HG03159 (cell line): ENCODE results near the gene VWA5B1.
"Not testable (repeated sequence)": the region's sequence is repeated elsewhere in the genome, so short reads cannot be mapped to it uniquely, and the experiment has no call there.

Experiments
- ATAC-seq: cut with Tn5 transposase; IDR thresholded peaks from one replicate; pipeline ENCODE4 v1.9.1; 2021; ENCODE audit warnings: mild to moderate bottlenecking, moderate library complexity; ENCODE audit not compliant: unreplicated experiment

The VWA5B1 gene

DNA sequence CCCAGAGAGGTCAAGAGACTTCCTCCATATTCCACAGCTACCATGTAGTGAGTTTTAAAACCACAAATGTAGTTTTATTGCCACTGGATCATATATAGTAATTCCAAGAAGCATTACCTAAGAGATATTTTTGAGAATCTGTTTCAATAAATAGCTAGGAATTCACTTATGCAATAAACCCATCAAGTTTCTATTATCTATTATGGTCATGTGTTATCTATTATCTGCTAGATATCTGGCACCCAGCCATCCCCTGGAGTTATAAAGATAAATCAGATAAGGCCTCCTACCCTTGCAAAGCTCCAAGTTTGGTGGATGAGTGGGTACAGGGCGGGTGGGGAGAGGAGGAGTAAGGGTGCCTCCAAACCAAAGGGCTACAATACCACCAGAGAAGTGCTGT is 10.3 kb upstream of the VWA5B1 start:
- ATAC-seq: no peak

DNA sequence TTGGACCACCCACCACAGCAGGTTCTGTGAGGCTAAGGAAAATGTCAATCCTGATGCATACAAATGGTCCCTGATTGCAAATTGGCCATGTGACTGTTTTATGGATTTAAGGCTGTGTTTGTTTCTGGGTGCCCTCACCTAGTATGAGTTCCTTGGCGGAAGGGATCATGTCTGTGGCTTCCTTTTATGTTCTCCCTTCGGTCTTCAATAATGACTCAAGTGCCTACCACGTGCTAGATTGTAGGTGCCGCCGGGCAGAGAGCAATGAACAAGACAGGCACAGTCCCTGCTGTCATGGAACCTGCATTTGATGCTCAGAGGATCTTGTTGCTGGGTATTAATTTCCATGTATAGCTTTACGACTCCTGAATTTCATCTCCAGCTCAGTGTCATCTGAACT is 9.8 kb upstream of the VWA5B1 start:
- ATAC-seq: no peak

GRCh38 chr1:20281801-20282200 is 8.9 kb upstream of the VWA5B1 start:
- ATAC-seq: no peak

DNA sequence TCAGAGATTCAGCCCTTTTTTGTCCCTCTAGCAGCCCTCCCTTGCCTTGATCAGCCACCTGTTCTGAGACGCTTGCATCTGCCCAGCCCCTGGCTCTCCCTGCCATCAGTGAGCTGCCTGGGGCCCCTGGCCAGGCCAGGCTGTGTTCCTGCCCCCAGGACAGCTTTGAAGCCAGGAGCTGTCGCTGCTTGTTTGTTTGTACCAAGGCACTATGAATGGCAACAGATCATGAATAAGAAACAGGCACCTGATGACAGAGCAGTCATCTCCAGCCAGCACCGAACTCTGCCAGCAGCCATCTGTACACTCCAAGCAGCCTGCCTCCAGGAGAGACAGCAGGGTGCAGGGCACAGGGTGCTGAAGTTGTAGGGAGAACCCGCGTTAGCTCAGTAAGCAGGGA is 8.1 kb upstream of the VWA5B1 start:
- no peak for ATAC-seq

- ATAC-seq: no peak
These were observed 6.6 kb upstream of the VWA5B1 start for GRCh38 chr1:20284046-20284445.

GRCh38 chr1:20284625-20285024 is 6.0 kb upstream of the VWA5B1 start:
- ATAC-seq: no peak

- no peak for ATAC-seq
These were observed 5.2 kb upstream of the VWA5B1 start for GRCh38 chr1:20285510-20285909.

DNA sequence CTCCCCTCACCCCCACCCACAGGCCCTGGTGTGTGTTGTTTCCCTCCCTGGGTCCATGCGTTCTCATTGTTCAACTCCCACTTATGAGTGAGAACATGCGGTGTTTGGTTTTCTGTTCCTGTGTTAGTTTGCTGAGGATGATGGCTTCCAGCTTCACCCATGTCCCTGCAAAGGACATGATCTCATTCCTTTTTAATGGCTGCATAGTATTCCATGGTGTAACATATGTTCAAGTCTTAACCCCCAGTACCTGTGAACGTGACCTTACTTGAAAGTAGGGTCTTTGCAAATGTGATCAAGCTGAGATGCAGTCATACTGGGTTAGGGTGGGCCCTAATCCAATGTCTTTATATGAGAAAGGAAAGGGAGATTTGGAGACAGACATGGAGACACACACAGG is 3.0 kb upstream of the VWA5B1 start:
- not testable (repeated sequence) for ATAC-seq

GRCh38 chr1:20291645-20292084 is 990 bp downstream of the VWA5B1 start:
- ATAC-seq: no peak

- no peak for ATAC-seq
These were observed 8.0 kb downstream of the VWA5B1 start for GRCh38 chr1:20298626-20299025.

DNA sequence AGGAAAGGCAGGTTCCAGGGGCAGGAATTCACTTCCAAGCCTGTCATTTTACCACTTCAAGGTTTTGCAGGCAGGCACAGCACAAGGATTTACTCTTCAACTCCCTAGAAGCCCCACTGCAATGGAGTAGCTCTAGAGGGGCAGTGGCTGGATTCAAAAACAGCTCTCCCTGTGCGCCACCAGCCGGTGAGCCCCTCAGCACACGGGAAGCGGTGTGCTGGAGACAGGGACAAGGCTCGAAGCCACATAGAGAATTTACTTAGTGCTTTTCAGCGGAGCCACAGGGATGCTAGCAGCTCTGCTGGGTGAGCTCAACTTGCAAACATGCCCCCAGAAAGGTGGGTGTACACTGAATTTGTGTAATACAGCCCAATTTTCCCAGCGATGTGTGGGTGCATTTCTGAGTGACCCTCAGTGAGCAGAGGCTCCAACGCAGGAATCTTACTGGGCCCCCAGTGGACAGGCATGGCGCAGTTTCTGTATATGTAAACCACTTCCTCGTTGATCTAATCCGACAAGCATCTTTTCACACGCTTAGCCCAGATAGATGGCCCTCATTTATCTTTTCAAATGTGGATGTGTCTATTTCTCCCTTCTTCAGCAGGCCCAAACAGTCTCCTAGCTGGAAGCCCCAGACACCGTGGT is 10.9 kb downstream of the VWA5B1 start:
- ATAC-seq: no peak

DNA sequence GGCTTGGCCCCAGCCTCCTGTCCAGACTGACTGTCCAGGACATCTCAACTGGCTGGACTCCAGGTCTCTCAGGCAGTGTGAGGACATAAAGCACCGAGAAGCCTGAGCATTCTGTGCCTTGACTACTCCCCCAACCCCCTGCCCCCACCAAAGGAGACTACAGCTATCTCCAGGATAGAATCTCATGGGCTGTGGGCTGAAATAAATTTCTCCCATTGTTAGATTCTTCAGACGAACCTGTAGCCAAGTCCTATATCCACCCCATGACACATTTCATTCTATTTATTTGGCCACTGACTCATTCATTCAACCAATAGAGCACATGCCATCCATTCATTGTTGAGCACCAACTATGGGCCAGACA is 11.4 kb downstream of the VWA5B1 start:
- no peak for ATAC-seq

GRCh38 chr1:20307026-20307425 is 16.4 kb downstream of the VWA5B1 start:
- no peak for ATAC-seq

DNA sequence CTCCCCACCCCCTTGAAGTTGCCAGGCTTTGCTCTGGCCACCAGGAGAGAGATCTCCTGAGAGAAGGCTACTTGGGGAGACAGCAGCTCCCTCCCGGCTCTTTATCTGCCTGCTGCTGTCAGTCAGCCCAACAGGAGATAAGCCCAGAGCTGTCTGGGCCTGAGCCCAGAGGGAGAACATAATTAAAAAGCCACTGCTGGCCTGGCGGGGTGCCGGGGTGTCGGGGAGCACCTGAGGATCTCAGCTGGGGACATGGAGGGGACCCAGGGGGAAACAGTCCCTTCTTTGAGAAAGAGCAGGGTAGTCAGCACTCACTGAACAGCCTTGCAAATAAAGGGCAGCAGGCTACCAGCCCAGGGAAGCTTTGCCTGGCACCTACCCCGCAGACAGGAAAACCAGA is 17.9 kb downstream of the VWA5B1 start:
- no peak for ATAC-seq

GRCh38 chr1:20311289-20311688 is 20.6 kb downstream of the VWA5B1 start:
- ATAC-seq: no peak

DNA sequence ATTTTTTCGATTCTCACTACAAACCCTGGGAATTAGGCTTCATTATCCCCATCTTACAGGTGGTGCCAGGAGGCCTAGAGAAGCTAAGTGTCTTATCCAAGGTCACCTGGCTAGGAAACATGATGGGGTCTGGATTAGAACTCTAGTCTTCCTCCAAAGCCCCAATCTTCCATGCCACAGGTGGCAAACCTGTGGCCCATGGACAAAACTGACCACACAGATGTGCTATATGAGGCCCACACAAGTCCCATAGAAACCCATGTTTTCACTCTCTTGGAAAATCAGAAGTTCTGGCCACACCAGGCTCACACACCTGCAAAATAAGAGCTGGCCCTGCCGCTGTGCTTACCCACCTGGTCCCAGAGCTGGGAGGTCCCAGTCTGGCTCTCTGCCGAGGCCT is 21.6 kb downstream of the VWA5B1 start:
- no peak for ATAC-seq

GRCh38 chr1:20312818-20313217 is 22.1 kb downstream of the VWA5B1 start:
- no peak for ATAC-seq

DNA sequence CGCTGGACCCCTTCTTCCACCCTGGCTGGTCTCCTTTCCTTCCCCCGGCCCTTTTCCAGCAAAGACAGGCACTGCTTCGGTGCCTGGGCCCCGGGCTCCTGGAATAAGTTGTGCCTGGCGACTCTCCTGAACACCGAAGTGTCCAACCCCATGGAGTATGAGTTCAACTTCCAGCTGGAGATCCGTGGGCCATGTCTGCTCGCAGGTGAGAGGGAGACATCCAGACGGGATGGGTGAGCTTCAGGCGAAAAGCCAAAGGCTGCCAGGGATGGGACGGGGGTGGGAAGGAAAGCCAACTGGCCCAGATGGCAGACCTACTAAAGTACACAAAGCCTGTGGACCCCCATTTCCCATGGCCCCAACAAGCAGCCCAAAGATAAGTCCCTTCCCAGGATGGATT is 26.8 kb downstream of the VWA5B1 start:
- no peak for ATAC-seq

DNA sequence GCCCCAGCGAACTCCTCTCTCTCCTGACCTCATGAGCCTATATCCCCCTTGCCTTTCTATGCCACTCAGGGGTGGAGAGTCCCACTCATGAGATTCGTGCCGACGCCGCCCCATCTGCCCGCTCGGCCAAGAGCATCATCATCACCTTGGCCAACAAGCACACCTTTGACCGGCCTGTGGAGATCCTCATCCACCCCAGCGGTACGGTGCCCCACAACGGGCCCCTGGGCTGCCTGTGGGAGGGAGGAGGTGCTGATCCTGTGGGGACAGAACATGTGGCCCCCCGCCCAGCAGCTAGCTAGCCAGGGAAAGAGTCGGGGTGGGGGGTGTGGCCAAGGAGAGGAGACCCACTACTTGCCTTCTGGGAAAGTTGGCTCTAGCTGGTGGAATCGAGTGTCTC is 27.8 kb downstream of the VWA5B1 start:
- no peak for ATAC-seq

DNA sequence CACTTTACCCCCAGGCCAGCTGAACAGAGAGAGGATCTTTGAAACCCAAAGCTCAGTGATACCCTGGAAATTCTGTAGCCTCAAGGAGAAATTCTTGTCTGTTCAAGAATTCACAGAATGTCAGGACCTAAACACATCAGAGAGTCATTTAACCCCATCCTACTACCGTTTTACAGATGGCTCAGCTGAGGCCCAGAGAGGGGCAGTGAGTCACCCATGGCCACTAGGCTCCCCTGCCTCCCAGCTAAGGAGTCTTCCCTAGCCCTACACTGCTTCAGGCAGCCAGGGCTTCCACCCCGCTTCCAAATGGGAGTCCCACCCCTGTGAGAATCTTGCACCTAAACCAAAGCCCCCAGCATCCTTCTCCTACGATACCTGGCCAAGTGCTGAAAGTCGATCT is 28.3 kb downstream of the VWA5B1 start:
- no peak for ATAC-seq

DNA sequence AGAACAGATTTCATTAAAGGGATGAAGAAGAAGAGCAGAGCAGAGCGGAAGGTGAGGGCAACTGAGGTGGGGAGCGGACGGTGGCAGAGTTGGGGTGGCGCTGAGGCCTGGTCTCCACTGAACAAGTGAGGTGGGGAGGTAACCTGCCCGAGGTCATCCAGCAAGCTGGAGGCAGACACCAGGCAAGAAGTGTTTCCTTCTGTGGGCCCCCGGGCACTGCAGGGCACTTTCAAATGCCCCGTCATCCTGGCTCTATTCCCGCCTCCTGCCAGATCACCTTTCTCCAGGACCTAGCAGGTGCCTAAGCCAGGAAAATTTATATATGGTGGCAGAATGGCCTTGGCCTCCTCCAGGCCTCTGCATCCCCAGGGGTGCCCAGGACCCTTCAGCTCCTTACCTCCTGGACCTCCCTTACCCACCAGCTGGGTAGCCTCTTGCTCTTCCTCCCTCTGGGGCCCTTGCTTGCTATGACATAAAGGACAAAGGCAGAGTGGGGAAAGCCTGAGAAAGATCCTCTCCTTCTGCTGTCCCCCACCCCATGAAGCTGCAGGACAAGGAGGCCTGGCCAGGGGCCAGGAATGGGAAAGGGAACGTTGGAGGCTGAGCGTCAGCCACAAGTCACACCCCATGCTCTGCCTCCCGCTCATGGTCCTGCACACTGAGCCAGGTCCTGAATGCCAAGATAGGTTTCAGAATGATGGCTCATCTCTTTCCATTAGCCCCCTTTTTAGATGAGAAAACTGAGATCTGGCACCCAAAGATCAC is 29.0 kb downstream of the VWA5B1 start:
- ATAC-seq: no peak

DNA sequence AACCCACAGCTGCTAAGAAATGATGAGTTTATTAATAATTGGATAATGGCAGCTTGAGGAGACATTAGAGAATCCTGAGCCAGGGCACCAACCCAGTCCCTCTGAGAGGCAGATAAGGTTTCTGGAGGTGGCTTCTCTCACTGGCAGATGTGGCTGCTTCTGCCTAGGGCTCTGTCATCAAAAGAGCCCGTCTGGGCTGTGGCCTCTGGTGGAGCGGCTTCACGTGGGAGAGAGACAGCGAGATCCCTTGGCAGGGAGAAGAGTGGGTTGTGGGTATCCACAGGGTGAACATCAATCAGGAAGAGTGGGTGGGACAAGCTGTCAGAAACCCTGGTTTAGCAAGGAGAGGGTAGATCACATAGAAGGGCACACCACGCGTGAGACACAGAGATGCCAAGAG is 30.0 kb downstream of the VWA5B1 start:
- ATAC-seq: no peak

GRCh38 chr1:20321573-20321972 is 30.9 kb downstream of the VWA5B1 start:
- no peak for ATAC-seq
